HG03439 (cell line): Measurements from ENCODE around the gene USP49.

Source experiments
- ATAC-seq: cut with Tn5 transposase; IDR thresholded peaks from one replicate; pipeline ENCODE4 v1.9.1; 2021; ENCODE audit warnings: mild to moderate bottlenecking, moderate library complexity; ENCODE audit not compliant: unreplicated experiment

USP49 gene

GRCh38 chr6:41931792-41932191 lies 36.6 kb upstream of the USP49 start:
- no peak for ATAC-seq

DNA sequence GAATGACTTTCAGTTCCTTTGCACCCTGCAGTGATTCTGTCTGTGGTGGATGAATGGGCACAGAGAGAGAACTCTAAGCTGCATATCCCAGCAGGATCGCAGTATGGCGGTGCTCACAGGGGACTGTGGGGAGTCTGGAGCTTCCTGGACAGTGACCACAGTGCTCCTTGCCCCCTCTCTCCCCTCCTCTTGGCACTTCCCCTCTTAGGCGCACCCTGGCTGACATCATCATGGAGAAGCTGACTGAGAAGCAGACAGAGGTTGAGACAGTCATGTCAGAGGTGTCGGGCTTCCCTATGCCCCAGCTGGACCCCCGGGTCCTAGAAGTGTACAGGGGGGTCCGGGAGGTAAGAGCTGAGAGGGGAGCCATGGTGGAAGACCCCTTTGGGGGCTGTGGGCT lies 34.7 kb upstream of the USP49 start:
- ATAC-seq = no peak

DNA sequence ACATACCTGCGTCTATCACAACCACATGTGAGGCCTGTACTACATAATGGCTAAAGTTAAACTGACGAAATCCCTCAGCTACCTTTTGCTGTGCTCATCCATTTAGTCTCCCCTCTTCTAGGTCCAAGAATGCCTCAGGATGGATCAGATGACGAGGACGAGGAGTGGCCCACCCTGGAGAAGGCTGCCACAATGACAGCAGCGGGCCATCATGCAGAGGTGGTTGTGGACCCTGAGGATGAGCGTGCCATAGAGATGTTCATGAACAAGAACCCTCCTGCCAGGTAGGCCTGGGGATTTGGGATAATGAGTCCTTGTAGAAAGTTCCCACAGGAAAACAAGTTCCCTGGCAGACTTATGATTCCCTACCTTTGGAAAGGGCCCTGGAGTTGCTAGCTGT lies 32.1 kb upstream of the USP49 start:
- ATAC-seq = no peak

GRCh38 chr6:41922154-41922553 lies 27.0 kb upstream of the USP49 start:
- no peak for ATAC-seq

GRCh38 chr6:41921712-41921998 lies 26.5 kb upstream of the USP49 start:
- no peak for ATAC-seq

GRCh38 chr6:41920921-41921711 lies 25.9 kb upstream of the USP49 start, which contains the start of the genes BYSL and MED20:
Gene BYSL, plus strand, starts transcription at chr6:41921499. Its CDS starts 64 bp downstream, at chr6:41921563.
Gene MED20, minus strand, starts transcription at chr6:41921139. Its CDS starts 121 bp downstream, at chr6:41921018.
- peak; percentile 94 for ATAC-seq

DNA sequence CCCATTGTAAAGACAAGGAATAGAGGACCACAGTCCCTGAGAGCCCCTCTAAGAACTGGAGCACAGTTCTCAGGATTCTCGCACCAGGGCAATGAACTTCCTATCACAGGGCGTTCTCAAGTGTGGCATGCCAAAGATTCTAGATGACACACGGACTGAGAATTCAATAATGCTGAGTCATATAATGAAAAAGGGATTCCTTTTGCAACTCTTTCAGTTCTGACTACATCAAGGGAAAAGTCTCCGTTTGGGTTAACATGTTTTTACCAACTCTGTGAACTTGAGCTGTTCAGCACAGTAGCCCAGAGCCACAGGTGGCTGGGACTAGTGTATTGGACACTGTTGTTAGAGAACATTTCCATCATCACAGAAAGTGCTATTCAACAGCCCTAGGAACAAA lies 22.4 kb upstream of the USP49 start:
- no peak for ATAC-seq

- ATAC-seq = no peak
Measured at GRCh38 chr6:41914869-41915530, 19.8 kb upstream of the USP49 start.

GRCh38 chr6:41914343-41914742 lies 19.2 kb upstream of the USP49 start:
- ATAC-seq = no peak

DNA sequence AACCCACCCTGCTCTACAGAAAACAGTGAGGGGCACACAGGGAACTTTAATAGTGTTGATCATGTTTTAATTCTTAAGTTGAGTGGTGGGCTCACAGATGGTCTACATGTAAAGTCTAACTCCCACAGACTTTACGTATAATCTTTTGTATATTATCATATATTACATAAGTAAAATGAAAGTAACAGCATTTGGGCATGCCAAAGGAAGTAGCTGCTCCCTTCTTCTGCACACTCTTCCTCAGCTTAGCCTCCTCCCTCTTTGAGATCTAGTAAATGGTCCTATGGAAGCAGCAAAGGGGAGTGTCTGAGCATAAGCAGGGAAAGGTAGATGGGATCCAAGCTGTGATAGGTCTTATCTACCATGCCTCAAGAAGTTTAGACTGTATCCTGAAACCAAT lies 14.6 kb upstream of the USP49 start:
- no peak for ATAC-seq

DNA sequence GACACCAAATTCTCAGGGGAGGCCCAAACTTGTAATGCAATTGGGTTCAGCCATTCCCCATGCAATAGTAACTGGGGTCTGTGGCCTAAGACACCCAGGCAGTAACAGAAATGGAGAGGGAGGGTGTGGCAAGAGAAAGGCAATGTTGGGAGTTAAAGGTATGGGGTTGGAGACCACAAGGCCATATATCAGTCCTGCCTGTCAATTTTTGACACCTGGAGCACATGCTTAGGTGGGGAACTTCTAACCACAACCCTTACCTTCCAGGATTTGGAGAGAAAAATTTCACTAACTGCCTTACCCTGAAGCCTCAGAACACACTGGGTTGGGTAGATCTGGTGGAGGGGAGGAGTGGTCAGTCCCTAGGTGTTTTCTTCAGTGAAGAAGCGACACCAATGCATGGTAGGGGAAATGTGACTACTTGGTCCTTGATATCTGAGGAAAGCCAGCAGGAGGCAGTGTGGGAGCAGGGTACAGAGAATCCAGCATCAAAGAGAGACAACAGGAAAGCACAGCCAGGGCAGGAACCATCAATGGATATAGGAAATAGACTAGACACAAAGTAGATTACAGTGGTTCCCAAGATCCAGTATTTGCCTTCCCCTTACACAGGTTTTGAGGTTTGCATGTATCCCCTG lies 6.8 kb upstream of the USP49 start:
- no peak for ATAC-seq

GRCh38 chr6:41900861-41901260 lies 5.7 kb upstream of the USP49 start:
- no peak for ATAC-seq

DNA sequence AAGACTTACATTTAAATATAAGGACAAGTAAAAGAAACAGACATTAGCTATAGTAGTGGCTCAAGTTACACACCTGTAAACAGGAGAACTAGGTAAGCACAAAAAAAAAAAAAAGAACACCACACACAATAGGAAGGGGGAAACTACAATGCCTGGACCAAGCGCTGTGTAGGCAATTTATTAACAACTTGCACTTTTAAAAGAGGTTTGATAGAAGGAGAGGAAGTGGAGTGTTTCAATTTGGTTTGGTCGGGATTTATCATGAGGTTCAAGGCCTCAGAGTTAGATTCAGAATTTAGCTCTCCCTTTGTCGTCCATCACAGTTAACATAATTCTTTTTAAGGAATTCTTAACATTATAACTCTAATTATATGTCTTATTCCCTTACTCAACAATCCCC lies 1.1 kb upstream of the USP49 start:
- no peak for ATAC-seq

- ATAC-seq = peak; percentile 35
Measured at GRCh38 chr6:41894366-41895299, 542 bp downstream of the USP49 start.

DNA sequence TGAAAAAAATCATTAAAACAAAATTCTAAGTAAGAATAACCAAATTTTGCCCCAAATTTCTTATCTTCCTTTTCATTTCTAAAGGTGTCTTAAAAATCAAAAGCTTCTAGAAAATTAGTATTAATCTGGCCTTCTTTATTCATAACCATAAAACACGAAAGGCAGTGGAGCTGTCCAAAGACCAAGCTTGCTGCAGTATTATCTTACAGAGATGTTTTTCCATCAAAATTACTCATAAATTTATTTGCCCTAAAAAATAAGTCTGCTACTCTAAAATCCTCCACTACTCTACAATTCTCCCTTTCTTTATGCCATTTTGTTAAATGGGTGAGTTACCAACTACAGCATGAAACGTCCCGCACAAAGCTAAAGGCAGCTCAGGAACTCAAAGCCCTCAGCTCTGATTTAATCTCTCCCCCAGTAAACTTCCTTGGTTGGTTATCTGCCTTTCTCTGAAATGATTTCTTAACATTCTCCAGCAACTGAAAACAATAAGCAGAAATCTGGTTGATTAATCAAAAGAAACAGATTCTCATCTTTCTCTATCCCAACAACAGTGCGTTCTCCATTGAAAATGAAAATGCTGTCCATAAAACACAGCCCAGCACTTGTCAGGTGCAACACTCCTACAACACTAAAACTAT lies 2.1 kb downstream of the USP49 start:
- no peak for ATAC-seq

DNA sequence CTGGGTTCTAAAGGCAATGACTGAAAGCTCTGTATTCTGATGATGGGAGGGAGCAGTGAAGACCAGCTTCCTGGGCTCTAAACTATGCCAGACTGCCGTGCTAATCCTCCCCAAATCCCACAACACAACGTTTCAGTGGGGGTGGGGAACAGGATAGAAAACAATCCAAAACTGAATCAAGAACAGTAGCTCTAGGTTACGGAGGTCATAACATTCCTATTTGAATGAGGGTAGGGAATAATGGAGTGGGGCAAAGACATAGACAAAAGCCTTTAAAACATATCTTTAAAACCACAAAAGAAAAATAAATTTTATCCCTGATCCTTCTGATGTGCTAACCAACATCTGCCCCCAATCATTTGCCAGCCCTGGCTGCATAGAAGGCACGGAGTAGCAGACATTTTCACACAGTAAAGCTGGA lies 7.8 kb downstream of the USP49 start:
- ATAC-seq = no peak

DNA sequence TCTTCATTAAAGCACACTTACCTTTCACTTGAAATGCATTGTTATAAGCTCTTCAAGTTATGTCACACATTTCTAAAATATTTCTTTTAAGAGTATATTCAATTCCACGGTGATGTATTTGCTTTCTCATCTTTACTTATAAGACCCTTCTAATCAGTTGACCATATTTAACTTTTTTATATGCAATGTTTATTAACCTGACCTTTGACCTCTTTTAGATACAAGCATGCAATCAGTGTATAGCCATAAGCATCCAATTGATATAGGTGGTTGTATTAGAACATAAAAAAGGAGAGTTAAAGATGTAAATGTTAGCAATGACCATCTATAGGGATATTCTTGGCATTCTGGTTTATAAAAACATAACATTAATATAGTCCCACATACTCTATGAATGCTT lies 9.2 kb downstream of the USP49 start:
- no peak for ATAC-seq

DNA sequence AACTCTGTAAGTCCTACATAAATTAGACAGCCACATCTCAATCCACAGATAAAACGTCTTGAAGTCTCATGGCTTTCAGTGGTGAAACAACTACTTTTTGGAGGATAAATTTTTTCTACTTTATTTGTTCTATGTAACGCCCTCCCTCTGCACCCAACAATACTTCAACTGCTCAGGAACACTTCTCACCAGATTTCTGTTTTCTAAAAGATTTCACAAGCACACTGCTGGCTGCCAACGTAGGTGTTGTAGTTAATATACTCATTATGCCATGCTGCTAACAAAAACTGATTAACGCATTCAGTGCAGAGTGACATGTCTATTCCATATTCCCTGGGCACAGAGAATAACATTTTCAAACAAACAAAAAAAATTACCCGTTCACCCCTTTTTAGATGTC lies 10.2 kb downstream of the USP49 start:
- ATAC-seq = no peak

DNA sequence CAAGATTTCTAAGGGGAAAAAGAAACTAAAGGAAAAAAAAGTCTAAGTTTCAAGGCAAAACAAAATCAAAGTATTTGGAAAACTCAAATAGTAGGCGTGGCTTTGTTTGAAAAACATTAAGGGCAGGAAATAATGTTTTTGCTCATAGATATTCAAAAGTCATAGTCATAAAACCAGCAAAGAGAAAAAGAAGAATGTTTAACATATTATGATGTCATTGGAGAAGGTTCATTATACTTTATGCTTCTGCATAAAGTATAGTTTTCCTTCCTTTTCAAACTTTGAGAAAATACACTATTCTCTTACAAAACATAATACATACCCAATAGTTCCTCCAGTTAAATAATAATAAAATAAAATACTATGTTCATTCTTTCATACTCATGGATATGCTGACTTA lies 13.7 kb downstream of the USP49 start:
- no peak for ATAC-seq

GRCh38 chr6:41878961-41879405 lies 16.2 kb downstream of the USP49 start:
- no peak for ATAC-seq
